Stimulated activated CD4-positive, alpha-beta T cell treated with anti-CD3 and anti-CD28 coated beads, Interleukin-1b, Interleukin-23, amount 100 ng/mL, for 24 hours (primary cell): Measurements from ENCODE around the gene RUVBL2.
"Not testable (repeated sequence)": the region's sequence is repeated elsewhere in the genome, so short reads cannot be mapped to it uniquely, and the experiment has no call there.

Source experiments
- DNase-seq, 4 experiments: peaks; one replicate each; pipeline ENCODE4 v3.0.0-alpha.2; 2020; ENCODE audit warnings: low read depth in 4 of 4, low spot score in 1 of 4

Gene RUVBL2

GRCh38 chr19:49017041-49017665 lies 23.5 kb downstream of the RUVBL2 start, which contains the start of gene LHB:
TSS of gene LHB (minus strand) at chr19:49017091. CDS start at chr19:49017081, 10 bp downstream.
- no peak for DNase-seq

GRCh38 chr19:49017666-49018351 lies 24.1 kb downstream of the RUVBL2 start:
- DNase-seq = peak in 2 of 4 experiments; percentile 33 to 46

- DNase-seq = not testable (repeated sequence)
Measured at GRCh38 chr19:49018388-49019241, 24.9 kb downstream of the RUVBL2 start.

- DNase-seq = peak; percentile 24 to 58 (median 46)
Measured at GRCh38 chr19:49019242-49019932, 25.7 kb downstream of the RUVBL2 start.

- DNase-seq = no peak
Measured at GRCh38 chr19:49020342-49020741, 26.7 kb downstream of the RUVBL2 start.

- DNase-seq = no peak
Measured at GRCh38 chr19:49020931-49021895, 27.5 kb downstream of the RUVBL2 start.

- DNase-seq = no peak
Measured at GRCh38 chr19:49022116-49022515, 28.4 kb downstream of the RUVBL2 start.

GRCh38 chr19:49024233-49024632 lies 30.5 kb downstream of the RUVBL2 start, which contains the start of gene CGB3:
TSS of gene CGB3 (minus strand) at chr19:49024333. CDS start at chr19:49023971, 362 bp downstream.
- not testable (repeated sequence) for DNase-seq

GRCh38 chr19:49025088-49025487 lies 31.4 kb downstream of the RUVBL2 start:
- not testable (repeated sequence) for DNase-seq

GRCh38 chr19:49025599-49025998 lies 31.9 kb downstream of the RUVBL2 start:
- DNase-seq = not testable (repeated sequence)

GRCh38 chr19:49028686-49029085 lies 35.0 kb downstream of the RUVBL2 start:
- not testable (repeated sequence) for DNase-seq

GRCh38 chr19:49029749-49030148 lies 36.1 kb downstream of the RUVBL2 start:
- not testable (repeated sequence) for DNase-seq

- DNase-seq = not testable (repeated sequence)
Measured at GRCh38 chr19:49030323-49030722, 36.6 kb downstream of the RUVBL2 start.

GRCh38 chr19:49031642-49032301 lies 38.1 kb downstream of the RUVBL2 start, which contains the start of gene CGB2:
TSS of gene CGB2 (plus strand) at chr19:49031890. CDS start at chr19:49032096, 206 bp downstream.
- peak in 3 of 4 experiments; percentile 42 to 65 (median 57) for DNase-seq

GRCh38 chr19:49036815-49037214 lies 43.1 kb downstream of the RUVBL2 start, which contains the start of gene CGB1:
TSS of gene CGB1 (minus strand) at chr19:49036895. CDS start at chr19:49036711, 184 bp downstream.
- peak in 1 of 4 experiments; percentile 35 for DNase-seq

- DNase-seq = not testable (repeated sequence)
Measured at GRCh38 chr19:49038111-49038510, 44.4 kb downstream of the RUVBL2 start.

- not testable (repeated sequence) for DNase-seq
Measured at GRCh38 chr19:49038557-49039276, 45.0 kb downstream of the RUVBL2 start.

- DNase-seq = not testable (repeated sequence)
Measured at GRCh38 chr19:49039736-49040135, 46.0 kb downstream of the RUVBL2 start.
